Measurements from ENCODE around the gene APBA2.

Gene APBA2

DNA sequence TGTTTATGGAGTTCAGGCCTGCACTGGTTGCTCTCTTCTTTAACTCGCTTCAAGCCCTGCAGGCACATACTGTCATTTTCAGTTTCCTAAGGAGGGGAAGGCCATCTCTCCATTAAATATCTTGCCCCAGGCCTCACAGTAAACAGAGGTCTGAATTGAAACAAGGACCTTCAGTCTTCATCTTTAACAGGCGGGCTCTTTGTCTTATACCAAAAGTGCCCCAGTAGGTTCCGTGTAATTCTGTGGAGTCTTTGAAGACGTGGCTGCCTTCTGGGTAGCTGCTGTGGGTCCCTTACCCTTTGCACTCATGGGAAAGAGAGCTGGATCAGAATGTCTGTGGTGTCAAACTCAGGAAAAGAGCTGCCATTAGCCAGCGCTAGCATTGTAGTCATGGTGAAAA is 161.2 kb downstream of the APBA2 start:
- Histone ChIP-seq H3K4me1 (peaks cover 18% of the 10 kb centered on the region), H3K36me3 (replicated peaks) (no peaks in the 10 kb centered on the region), H3K4me3 (no peak overlapping the region), H3K27me3 (ENCODE audit: low read depth) (no peaks in the 10 kb centered on the region), H3K9me3 (no peaks in the 10 kb centered on the region)
- in situ Hi-C loops (cut with MboI; ENCODE audit: low sequenced_read_pairs): no loop called here
- DNase-seq (ENCODE audit: low spot score in 2 of 2): no peak

DNA sequence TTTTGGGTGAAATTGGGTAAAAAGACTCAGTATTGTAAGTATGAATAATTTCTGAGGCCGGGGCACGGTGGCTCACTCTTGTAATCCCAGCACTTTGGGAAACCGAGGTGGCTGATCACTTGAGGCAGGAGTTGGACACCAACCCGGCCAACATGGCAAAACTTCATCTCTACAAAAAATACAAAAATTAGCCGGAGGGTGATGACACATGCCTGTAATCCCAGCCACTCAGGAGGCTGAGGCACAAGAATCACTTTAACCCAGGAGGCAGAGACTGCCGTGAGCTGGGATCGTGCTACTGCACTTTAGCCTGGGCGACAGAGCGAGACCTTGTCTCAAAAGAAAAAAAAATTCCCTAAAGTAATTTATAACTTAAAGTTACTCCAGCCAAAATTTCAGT is 162.2 kb downstream of the APBA2 start:
- no peak for DNase-seq (ENCODE audit: low spot score in 2 of 2)
- Histone ChIP-seq H3K36me3 (replicated peaks) (no peaks in the 10 kb centered on the region), H3K4me3 (no peak overlapping the region), H3K27me3 (ENCODE audit: low read depth) (no peaks in the 10 kb centered on the region), H3K9me3 (no peaks in the 10 kb centered on the region), H3K4me1 (peaks cover 18% of the 10 kb centered on the region)
- in situ Hi-C loops (cut with MboI; ENCODE audit: low sequenced_read_pairs): no loop called here

DNA sequence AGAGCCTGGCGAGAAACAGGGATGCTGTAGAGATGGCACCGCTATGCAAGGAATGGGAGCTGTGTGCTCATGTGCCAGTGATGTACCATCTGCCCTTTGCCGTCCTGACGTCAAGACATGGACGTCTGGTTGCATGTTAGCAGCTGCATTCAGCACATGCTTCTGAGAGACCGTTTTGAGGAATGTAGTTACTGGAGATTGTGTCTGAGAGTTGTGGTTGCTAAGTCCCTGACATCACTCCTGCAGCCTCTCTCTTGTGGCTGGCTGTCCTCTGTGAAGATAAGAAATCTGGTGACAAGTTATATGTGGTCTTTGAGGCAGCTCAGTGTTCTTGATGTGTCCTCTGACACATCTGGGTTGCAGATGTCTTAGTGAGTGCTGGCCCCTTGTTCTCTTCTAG is 165.1 kb downstream of the APBA2 start:
- Histone ChIP-seq H3K36me3 (replicated peaks) (no peaks in the 10 kb centered on the region), H3K4me3 (no peak overlapping the region), H3K4me1 (no peaks in the 10 kb centered on the region), H3K27me3 (ENCODE audit: low read depth) (no peaks in the 10 kb centered on the region), H3K9me3 (no peaks in the 10 kb centered on the region)
- no peak for DNase-seq (ENCODE audit: low spot score in 2 of 2)
- in situ Hi-C loops (cut with MboI; ENCODE audit: low sequenced_read_pairs): no loop called here

DNA sequence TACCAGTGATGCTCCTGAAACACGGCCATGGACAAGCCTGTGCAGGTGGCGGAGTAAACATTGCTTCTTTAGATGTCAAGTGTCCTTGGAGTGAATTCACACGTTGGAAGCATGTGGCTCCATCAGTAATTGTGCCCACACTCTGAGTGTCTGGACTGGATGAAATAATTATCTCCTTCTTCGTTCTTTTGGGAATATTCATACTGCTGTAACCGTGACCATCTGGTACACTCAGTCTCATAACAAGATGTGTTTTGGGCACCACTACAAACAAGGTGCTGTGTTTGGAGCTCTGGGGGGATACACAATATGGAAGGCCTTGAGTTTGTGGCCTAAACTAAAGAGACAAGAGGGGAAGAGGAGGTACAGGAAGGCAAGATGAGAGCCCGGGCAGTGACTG is 165.6 kb downstream of the APBA2 start:
- in situ Hi-C loops (cut with MboI; ENCODE audit: low sequenced_read_pairs): no loop called here

DNA sequence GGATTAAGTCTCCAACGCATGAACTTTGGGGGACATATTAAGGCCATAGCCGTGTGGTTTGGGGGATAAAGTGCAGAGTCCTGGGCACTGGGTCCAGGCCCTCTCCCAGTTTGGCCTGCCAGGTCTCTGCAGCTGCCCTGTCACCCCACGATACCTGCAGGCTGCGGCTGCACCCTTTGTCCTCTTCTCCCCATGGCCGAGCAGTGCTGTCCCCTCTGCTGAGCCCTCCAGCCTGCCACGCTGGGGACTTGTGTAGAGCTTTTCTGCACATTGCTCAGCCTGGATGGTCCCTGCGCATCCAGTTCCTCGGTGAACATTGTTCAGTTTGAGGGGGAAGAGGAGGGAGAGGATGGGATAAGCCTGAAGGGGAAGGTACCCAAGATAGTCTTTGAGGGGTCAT is 167.2 kb downstream of the APBA2 start:
- Histone ChIP-seq H3K27me3 (ENCODE audit: low read depth) (no peaks in the 10 kb centered on the region), H3K4me1 (no peaks in the 10 kb centered on the region), H3K4me3 (no peak overlapping the region), H3K36me3 (replicated peaks) (no peaks in the 10 kb centered on the region), H3K9me3 (no peaks in the 10 kb centered on the region)
- in situ Hi-C loops (cut with MboI; ENCODE audit: low sequenced_read_pairs): no loop called here
- DNase-seq (ENCODE audit: low spot score in 2 of 2): no peak

More for the DNA sequence above, 165.6 kb downstream of the APBA2 start:
- H3K36me3 ChIP-seq (replicated peaks): no peaks in the 10 kb centered on the region
- H3K27me3 ChIP-seq (ENCODE audit: low read depth): no peaks in the 10 kb centered on the region
- H3K9me3 ChIP-seq: no peaks in the 10 kb centered on the region
- no peaks in the 10 kb centered on the region for H3K4me1 ChIP-seq
- no peak overlapping the region for H3K4me3 ChIP-seq
- DNase-seq (ENCODE audit: low spot score in 2 of 2): no peak

DNA sequence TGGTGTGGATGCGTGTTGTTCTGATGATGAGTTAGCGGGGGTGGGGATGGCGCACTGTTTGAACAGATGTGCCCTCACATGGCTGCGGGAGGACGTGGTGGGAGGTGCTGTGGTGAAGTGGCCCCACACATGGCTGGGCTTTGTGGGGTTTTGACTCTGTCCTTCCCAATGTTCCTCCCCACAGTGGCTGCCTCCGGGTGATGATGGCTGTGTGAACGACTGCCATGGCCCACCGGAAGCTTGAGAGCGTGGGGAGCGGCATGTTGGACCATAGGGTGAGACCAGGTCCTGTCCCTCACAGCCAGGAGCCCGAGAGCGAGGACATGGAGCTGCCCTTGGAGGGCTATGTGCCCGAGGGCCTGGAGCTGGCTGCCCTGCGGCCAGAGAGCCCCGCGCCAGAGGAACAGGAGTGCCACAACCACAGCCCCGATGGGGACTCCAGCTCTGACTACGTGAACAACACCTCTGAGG is 167.9 kb downstream of the APBA2 start:
- Histone ChIP-seq H3K9me3 (no peaks in the 10 kb centered on the region), H3K4me3 (no peak overlapping the region), H3K4me1 (no peaks in the 10 kb centered on the region), H3K36me3 (replicated peaks) (no peaks in the 10 kb centered on the region), H3K27me3 (ENCODE audit: low read depth) (no peaks in the 10 kb centered on the region)
- in situ Hi-C loops (cut with MboI; ENCODE audit: low sequenced_read_pairs): no loop called here
- no peak for DNase-seq (ENCODE audit: low spot score in 2 of 2)

DNA sequence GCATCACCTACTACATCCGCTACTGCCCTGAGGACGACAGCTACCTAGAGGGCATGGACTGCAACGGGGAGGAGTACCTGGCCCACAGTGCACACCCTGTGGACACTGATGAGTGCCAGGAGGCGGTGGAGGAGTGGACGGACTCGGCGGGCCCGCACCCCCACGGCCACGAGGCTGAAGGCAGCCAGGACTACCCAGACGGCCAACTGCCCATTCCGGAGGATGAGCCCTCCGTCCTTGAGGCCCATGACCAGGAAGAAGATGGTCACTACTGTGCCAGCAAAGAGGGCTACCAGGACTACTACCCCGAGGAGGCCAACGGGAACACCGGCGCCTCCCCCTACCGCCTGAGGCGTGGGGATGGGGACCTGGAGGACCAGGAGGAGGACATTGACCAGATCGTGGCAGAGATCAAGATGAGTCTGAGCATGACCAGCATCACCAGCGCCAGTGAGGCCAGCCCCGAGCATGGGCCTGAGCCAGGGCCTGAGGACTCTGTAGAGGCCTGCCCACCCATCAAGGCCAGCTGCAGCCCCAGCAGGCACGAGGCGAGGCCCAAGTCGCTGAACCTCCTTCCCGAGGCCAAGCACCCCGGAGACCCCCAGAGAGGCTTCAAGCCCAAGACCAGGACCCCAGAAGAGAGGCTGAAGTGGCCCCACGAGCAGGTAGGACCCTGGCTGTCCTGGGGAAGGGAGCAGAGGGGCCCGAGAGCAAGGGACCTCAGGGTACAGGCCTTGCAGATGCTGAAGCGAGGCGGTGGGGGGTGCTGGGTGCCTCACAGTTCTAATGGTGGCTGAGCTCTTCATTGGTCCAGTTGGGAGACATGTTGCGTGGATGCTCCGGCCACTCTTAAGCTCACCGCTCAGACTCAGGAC is 168.6 kb downstream of the APBA2 start:
- no peak for DNase-seq (ENCODE audit: low spot score in 2 of 2)
- no peaks in the 10 kb centered on the region for H3K27me3 ChIP-seq (ENCODE audit: low read depth)
- no peaks in the 10 kb centered on the region for H3K36me3 ChIP-seq (replicated peaks)
- H3K9me3 ChIP-seq: no peaks in the 10 kb centered on the region
- in situ Hi-C loops (cut with MboI; ENCODE audit: low sequenced_read_pairs): no loop called here
- H3K4me3 ChIP-seq: no peak overlapping the region
- no peaks in the 10 kb centered on the region for H3K4me1 ChIP-seq

DNA sequence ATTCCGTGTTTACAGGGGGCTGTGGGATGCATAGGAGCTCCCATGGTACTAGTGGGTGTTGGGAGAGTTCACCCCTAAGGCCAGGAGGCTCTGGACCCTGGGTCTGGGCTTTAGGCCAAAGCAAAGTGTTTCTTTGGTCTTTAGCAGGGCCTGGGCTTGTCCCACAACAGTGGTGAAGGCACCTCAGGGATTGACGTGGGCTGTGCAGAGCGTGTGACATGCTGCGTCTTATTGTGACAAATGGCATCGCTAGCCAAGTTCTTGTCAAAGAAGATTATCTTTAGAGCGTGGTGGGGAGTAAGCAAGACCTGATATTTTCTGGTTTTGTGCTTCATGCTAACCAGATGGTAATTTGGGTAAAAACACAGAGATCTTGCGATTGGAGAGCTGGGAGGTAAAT is 170.1 kb downstream of the APBA2 start:
- in situ Hi-C loops (cut with MboI; ENCODE audit: low sequenced_read_pairs): no loop called here
- Histone ChIP-seq H3K4me3 (no peak overlapping the region), H3K36me3 (replicated peaks) (no peaks in the 10 kb centered on the region), H3K27me3 (ENCODE audit: low read depth) (no peaks in the 10 kb centered on the region), H3K4me1 (no peaks in the 10 kb centered on the region), H3K9me3 (no peaks in the 10 kb centered on the region)
- no peak for DNase-seq (ENCODE audit: low spot score in 2 of 2)

DNA sequence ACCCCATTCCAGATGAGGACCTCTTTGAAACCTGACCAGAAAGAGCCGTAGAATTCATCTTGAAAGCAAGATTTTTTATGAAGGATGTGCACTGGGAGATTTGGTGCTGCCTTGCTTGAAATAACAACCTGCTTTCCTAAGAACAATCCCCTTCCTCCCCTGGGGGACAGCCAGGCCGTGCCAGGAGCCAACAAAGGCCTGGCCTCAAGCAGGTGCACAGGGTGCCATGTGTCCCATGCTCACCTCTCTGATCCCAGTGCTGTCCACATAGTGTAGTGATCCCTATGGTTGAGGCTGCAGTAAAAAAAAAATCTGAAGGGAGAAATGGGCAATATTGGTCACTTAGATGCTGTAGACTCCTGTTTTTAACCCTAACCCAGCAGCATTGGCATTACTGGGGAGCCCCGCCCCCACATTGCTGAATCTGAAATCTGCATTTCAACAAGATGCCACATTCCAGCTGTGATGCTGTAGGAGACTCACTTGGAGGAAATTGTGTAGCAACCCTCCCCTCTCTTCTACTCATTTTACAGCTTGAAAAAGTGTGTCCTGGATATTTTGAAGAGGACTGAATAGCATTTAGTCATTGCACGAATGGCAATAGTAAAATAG is 171.2 kb downstream of the APBA2 start:
- no peak overlapping the region for H3K4me3 ChIP-seq
- in situ Hi-C loops (cut with MboI; ENCODE audit: low sequenced_read_pairs): no loop called here
- no peak for DNase-seq (ENCODE audit: low spot score in 2 of 2)

DNA sequence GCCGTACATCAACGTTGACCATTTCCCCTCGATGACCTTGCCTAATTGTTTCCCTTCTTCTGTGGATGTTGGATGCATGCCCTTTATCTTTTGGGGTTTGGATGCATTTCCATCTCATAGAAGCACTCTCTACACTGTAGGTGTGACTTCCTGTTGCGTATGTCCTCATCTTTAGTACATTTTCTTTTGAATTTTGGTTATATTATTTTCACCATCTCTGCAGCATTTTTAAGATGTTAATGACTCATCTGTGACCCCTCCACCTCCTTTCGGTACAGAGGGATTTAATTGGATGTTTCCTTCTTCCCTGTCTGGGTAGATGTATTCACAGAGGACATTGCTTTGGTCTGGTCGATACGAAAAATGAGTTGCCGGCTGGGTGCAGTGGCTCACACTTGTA is 172.1 kb downstream of the APBA2 start:
- Histone ChIP-seq H3K27me3 (ENCODE audit: low read depth) (no peaks in the 10 kb centered on the region), H3K4me3 (no peak overlapping the region), H3K36me3 (replicated peaks) (no peaks in the 10 kb centered on the region), H3K4me1 (no peaks in the 10 kb centered on the region), H3K9me3 (no peaks in the 10 kb centered on the region)
- DNase-seq (ENCODE audit: low spot score in 2 of 2): no peak
- in situ Hi-C loops (cut with MboI; ENCODE audit: low sequenced_read_pairs): no loop called here

More for the DNA sequence above, 171.2 kb downstream of the APBA2 start:
- Histone ChIP-seq H3K4me1 (no peaks in the 10 kb centered on the region), H3K36me3 (replicated peaks) (no peaks in the 10 kb centered on the region), H3K9me3 (no peaks in the 10 kb centered on the region), H3K27me3 (ENCODE audit: low read depth) (no peaks in the 10 kb centered on the region)

DNA sequence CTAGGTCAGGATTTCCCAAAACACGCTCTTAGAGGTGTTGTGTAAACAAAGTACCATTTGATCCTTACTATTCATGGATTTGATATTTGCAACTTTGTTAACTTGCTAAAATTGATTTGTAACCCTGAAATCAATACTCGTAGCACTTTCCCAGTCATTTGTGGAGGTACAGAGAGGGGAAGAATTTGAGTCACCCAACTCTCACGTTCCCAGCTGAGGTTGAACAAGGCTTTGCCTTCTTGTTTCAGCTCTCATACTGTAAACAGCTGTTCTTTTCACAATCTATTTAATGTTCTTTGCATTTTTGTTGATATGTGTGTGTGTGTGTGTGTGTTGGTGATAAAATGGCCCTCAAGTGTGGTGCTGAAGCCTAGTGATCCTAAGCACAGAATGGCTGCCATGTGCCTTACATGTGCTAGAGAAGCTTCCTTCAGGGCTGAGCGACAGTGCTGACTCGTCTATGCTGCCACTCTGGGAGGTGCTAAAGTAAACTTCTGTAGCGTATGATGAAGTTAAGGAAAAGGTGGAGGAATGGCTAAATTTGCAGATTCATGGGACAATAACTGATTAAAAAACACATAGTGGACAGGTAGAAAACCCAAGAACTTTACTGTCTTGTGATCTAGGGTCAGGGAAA is 173.2 kb downstream of the APBA2 start:
- no peak overlapping the region for H3K4me3 ChIP-seq
- H3K9me3 ChIP-seq: no peaks in the 10 kb centered on the region
- no peaks in the 10 kb centered on the region for H3K27me3 ChIP-seq (ENCODE audit: low read depth)
- no peaks in the 10 kb centered on the region for H3K4me1 ChIP-seq
- no peaks in the 10 kb centered on the region for H3K36me3 ChIP-seq (replicated peaks)
- in situ Hi-C loops (cut with MboI; ENCODE audit: low sequenced_read_pairs): no loop called here
- no peak for DNase-seq (ENCODE audit: low spot score in 2 of 2)

DNA sequence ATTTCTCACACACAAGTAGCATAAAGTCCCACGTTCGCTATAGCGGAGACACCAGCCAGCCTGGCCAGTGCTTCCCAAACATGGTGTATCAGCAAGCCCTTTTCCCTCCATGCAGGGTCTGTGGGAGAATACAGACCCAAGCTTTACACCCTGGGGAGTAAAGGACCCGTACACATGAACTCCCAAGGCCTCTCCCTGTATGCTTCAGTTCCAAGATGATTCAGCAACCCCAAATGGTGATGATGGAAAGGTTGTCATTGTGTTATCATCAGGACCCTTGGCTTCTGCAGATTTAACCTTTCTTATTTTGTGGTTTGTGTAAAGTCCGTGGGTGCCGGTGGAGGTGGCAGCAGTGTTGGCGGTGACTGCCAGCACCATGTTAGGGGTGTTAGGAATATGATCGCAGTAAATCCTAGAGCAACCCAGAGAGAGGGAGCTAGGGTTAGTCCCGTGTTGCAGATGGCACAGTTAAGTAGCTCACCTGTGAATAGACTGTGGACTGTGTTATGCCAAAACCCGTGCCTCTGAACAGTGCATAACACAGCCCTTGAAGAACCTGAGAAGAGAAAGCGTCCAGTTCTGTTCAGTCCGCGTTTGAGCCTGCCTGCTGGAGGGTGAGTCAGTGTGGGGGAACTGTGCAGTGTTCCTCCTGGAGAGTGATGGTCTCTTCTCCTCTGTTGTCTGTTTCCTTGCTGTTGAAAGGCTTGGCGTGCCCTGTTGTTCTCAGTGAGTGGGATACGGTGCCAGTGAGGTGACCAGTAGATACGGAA is 174.3 kb downstream of the APBA2 start:
- Histone ChIP-seq H3K9me3 (no peaks in the 10 kb centered on the region), H3K36me3 (replicated peaks) (no peaks in the 10 kb centered on the region), H3K4me1 (no peaks in the 10 kb centered on the region), H3K27me3 (ENCODE audit: low read depth) (no peaks in the 10 kb centered on the region), H3K4me3 (no peak overlapping the region)
- no peak for DNase-seq (ENCODE audit: low spot score in 2 of 2)
- in situ Hi-C loops (cut with MboI; ENCODE audit: low sequenced_read_pairs): no loop called here

DNA sequence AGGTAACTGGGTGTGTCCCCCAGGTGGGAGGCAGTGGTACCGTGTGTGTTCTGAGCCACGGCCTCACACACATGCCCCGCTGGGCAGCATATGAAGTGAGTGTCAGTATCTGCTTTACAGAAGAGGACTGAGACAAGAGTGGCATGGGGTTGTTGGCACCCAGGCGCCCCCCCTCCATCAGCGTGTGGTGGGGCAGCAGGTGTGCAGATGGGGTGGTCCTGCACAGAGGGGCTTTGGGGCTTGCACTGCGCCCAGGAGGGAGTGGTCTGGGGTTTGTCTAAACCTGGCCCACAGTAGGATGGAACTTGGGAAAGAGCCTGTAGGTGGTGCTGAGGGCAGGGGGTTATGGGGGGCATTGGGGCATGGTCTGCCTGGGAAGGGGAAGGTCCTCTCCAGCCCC is 176.0 kb downstream of the APBA2 start:
- H3K36me3 ChIP-seq (replicated peaks): no peaks in the 10 kb centered on the region
- DNase-seq (ENCODE audit: low spot score in 2 of 2): no peak
- in situ Hi-C loops (cut with MboI; ENCODE audit: low sequenced_read_pairs): no loop called here
- no peaks in the 10 kb centered on the region for H3K9me3 ChIP-seq
- no peak overlapping the region for H3K4me3 ChIP-seq
- H3K4me1 ChIP-seq: no peaks in the 10 kb centered on the region
- no peaks in the 10 kb centered on the region for H3K27me3 ChIP-seq (ENCODE audit: low read depth)
